ENCODE measurements around the gene HSF2. TPM values are rescaled to one million over a fixed set of nuclear protein-coding genes. Genes with fewer than 3 reads are reported as not detected.

The HSF2 gene
- total RNA-seq, 4 donors from 2014 or later, result 44.2 to 92.1 (median 68.3) TPM

GRCh38 chr6:122372647-122373046, 26.8 kb upstream of the HSF2 start:
- Histone ChIP-seq H3K27me3 (no peaks in the 10 kb centered on the region), H3K27ac (no peak overlapping the region), H3K4me3 (no peak overlapping the region), H3K36me3 (no peaks in the 10 kb centered on the region), H3K9me3 (no peaks in the 10 kb centered on the region), H3K4me1 (no peaks in the 10 kb centered on the region)
- in situ Hi-C loops (cut with MboI; ENCODE audit: low sequenced_read_pairs in 4 of 4), result no loop called here
- ATAC-seq (no peak), DNase-seq (no peak)
- TF ChIP-seq CTCF (IDR thresholded peaks at IDR 0.05 in 4 of 5, conservative IDR thresholded peaks at IDR 0.05 in 1 of 5) (no peak), POLR2A (IDR thresholded peaks at IDR 0.05) (no peak)
- intact Hi-C loops (cut with DNase I; ENCODE audit: low total_unique reads), result loop anchor here (10.0 kb wide), 1 partner anchor 938 kb away; the partner anchor contains the start of gene GJA1

- no peak for ATAC-seq
These were observed 25.1 kb upstream of the HSF2 start for GRCh38 chr6:122374307-122374706.

DNA sequence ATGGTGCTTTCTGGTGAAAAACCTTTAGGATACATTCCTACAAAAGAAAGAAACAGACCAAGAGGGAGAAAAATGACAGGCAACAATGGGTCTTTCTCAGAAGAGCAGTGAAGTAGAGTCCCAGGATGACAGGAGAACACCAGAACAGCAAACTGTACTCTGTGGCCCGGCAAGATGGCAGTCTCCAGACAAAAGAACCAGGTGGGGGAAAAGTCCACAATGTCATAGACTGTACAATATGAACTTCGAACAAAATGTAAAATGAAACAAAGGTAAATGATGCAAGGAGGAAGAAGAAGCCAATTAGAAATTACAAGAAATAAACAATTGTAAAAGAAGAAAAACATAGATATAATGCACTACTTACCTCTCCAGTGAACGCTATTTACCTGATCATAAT, 23.2 kb upstream of the HSF2 start:
- intact Hi-C loops (cut with DNase I; ENCODE audit: low total_unique reads) (loop anchor here (10.0 kb wide), 1 partner anchor 941 kb away; the partner anchor contains the start of gene GJA1), in situ Hi-C loops (cut with MboI; ENCODE audit: low sequenced_read_pairs in 4 of 4) (loop anchor here in 1 of 4 donors (25.0 kb wide), 1 partner anchor 111 kb away; no protein-coding TSS in a partner anchor)
- H3K4me3 ChIP-seq, result no peak overlapping the region
- no peak for TF ChIP-seq CTCF (IDR thresholded peaks at IDR 0.05 in 4 of 5, conservative IDR thresholded peaks at IDR 0.05 in 1 of 5)
- H3K4me1 ChIP-seq, result no peaks in the 10 kb centered on the region
- no peaks in the 10 kb centered on the region for H3K36me3 ChIP-seq
- ATAC-seq (no peak), DNase-seq (no peak)
- no peak overlapping the region for H3K27ac ChIP-seq
- H3K27me3 ChIP-seq, result no peaks in the 10 kb centered on the region
- no peaks in the 10 kb centered on the region for H3K9me3 ChIP-seq

More at GRCh38 chr6:122374307-122374706, 25.1 kb upstream of the HSF2 start:
- TF ChIP-seq CTCF (IDR thresholded peaks at IDR 0.05 in 4 of 5, conservative IDR thresholded peaks at IDR 0.05 in 1 of 5), result no peak
- no peak for TF ChIP-seq POLR2A (IDR thresholded peaks at IDR 0.05)
- in situ Hi-C loops (cut with MboI; ENCODE audit: low sequenced_read_pairs in 4 of 4) (no loop called here), intact Hi-C loops (cut with DNase I; ENCODE audit: low total_unique reads) (loop anchor here (10.0 kb wide), 1 partner anchor 940 kb away; the partner anchor contains the start of gene GJA1)
- H3K4me1 ChIP-seq, result no peaks in the 10 kb centered on the region
- no peak overlapping the region for H3K27ac ChIP-seq
- no peaks in the 10 kb centered on the region for H3K9me3 ChIP-seq
- H3K27me3 ChIP-seq, result no peaks in the 10 kb centered on the region
- H3K36me3 ChIP-seq, result no peaks in the 10 kb centered on the region
- DNase-seq, result no peak
- H3K4me3 ChIP-seq, result no peak overlapping the region

GRCh38 chr6:122381494-122382265, 17.8 kb upstream of the HSF2 start:
- peak; percentile 75 to 89 for ATAC-seq
- intact Hi-C loops (cut with DNase I; ENCODE audit: low total_unique reads) (loop anchor here (1.0 kb wide), 2 partner anchors 18 to 149 kb away; partner anchors contain the start of gene HSF2), in situ Hi-C loops (cut with MboI; ENCODE audit: low sequenced_read_pairs in 4 of 4) (loop anchor here in 3 of 4 donors (5.0 to 25.0 kb wide), 3 partner anchors 91 to 151 kb away; partner anchors contain the start of gene SERINC1 (in 1 of the 3))
- TF ChIP-seq CTCF (IDR thresholded peaks at IDR 0.05 in 4 of 5, conservative IDR thresholded peaks at IDR 0.05 in 1 of 5) (peak; percentile 70 to 83 (median 73)), POLR2A (IDR thresholded peaks at IDR 0.05) (no peak)
- no peaks in the 10 kb centered on the region for H3K4me1 ChIP-seq
- H3K4me3 ChIP-seq, result no peak overlapping the region
- peak; percentile 16 to 45 for DNase-seq
- no peaks in the 10 kb centered on the region for H3K27me3 ChIP-seq
- H3K9me3 ChIP-seq, result no peaks in the 10 kb centered on the region
- H3K36me3 ChIP-seq, result no peaks in the 10 kb centered on the region
- no peak overlapping the region for H3K27ac ChIP-seq
